ENCODE measurements around the gene TBCD.

The TBCD gene

GRCh38 chr17:82751571-82752370 is at the start of gene TBCD:
TSS of gene TBCD (plus strand) at chr17:82752065. CDS start at chr17:82752194, 129 bp downstream.
- peak; percentile 84 for DNase-seq

GRCh38 chr17:82702231-82702927 is 49.5 kb upstream of the TBCD start:
- DNase-seq: no peak

GRCh38 chr17:82703036-82703745 is 48.7 kb upstream of the TBCD start:
- DNase-seq: no peak

- no peak for DNase-seq
Observed at GRCh38 chr17:82703935-82704865, 47.7 kb upstream of the TBCD start.

GRCh38 chr17:82704886-82705285 is 47.0 kb upstream of the TBCD start:
- DNase-seq: no peak

- no peak for DNase-seq
Observed at GRCh38 chr17:82705756-82706155, 46.1 kb upstream of the TBCD start.

GRCh38 chr17:82709024-82709675 is 42.7 kb upstream of the TBCD start:
- DNase-seq: no peak

GRCh38 chr17:82709676-82710498 is 42.0 kb upstream of the TBCD start:
- no peak for DNase-seq

GRCh38 chr17:82710499-82711232 is 41.2 kb upstream of the TBCD start:
- DNase-seq: no peak

GRCh38 chr17:82713071-82713723 is 38.7 kb upstream of the TBCD start:
- no peak for DNase-seq

- peak; percentile 95 for DNase-seq
Observed at GRCh38 chr17:82716203-82717010, 35.5 kb upstream of the TBCD start, which contains the start of gene FN3KRP. TSS of gene FN3KRP (plus strand) at chr17:82716706. CDS start at chr17:82716756, 50 bp downstream.

GRCh38 chr17:82718986-82719685 is 32.7 kb upstream of the TBCD start:
- no peak for DNase-seq

GRCh38 chr17:82720204-82720603 is 31.7 kb upstream of the TBCD start:
- no peak for DNase-seq

- DNase-seq: no peak
Observed at GRCh38 chr17:82722341-82723013, 29.4 kb upstream of the TBCD start.

- DNase-seq: no peak
Observed at GRCh38 chr17:82723169-82723807, 28.6 kb upstream of the TBCD start.

- no peak for DNase-seq
Observed at GRCh38 chr17:82726427-82726826, 25.4 kb upstream of the TBCD start.
